ENCODE data around the gene SMAD3.

Gene SMAD3

DNA sequence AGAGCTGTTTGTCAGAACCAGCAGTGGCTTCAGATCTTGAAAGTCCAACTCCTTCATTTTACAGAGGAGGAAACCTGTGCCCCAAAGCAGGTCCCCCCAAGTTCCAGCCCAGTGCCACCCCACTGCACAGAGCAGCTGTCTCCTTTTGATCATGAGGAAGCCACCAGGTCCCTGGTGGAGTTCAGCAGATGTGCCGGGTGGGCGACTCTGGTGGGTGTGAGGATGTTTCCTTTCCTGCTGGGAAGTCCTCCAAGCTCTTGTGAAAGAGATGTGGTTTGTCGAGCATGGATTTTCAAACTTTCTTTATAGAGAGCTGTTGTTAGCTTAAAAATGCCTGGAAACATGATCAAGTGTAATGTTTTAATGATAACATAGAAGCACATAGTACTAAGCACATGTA lies 52.0 kb downstream of the SMAD3 start:
- no peak for DNase-seq (ENCODE audit: extremely low read depth, insufficient read length)
- H3K4me3 ChIP-seq (replicated peaks; ENCODE audit: low read depth, low read length) = no peak overlapping the region

DNA sequence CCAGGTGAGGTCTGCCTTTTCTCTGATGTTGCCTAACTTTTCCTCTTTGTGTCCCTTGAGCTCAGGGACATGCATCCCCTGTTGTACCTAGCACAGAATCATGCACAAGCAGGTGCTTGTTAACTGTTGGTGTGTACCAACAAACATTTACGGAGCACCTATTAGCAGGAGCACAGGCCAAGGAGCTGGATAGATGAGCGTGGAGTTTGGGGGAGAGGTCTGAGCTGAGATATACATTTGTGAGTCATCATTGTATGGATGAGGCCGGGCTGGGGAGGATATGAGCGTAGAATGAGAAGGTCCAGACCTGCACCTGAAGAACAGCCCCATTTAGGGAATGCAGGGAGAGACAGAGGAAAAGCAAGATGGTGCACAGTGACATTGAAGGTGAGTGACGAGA lies 53.4 kb downstream of the SMAD3 start:
- Histone ChIP-seq H3K27me3 (replicated peaks; ENCODE audit: control insufficient read depth, insufficient read depth, low read length) (no peaks in the 10 kb centered on the region), H3K36me3 (ENCODE audit: control insufficient read depth, insufficient read depth, low read length) (no peaks in the 10 kb centered on the region), H3K4me3 (replicated peaks; ENCODE audit: low read depth, low read length) (no peak overlapping the region)
- no peak for DNase-seq (ENCODE audit: extremely low read depth, insufficient read length)
- TF ChIP-seq, protein P1, sequence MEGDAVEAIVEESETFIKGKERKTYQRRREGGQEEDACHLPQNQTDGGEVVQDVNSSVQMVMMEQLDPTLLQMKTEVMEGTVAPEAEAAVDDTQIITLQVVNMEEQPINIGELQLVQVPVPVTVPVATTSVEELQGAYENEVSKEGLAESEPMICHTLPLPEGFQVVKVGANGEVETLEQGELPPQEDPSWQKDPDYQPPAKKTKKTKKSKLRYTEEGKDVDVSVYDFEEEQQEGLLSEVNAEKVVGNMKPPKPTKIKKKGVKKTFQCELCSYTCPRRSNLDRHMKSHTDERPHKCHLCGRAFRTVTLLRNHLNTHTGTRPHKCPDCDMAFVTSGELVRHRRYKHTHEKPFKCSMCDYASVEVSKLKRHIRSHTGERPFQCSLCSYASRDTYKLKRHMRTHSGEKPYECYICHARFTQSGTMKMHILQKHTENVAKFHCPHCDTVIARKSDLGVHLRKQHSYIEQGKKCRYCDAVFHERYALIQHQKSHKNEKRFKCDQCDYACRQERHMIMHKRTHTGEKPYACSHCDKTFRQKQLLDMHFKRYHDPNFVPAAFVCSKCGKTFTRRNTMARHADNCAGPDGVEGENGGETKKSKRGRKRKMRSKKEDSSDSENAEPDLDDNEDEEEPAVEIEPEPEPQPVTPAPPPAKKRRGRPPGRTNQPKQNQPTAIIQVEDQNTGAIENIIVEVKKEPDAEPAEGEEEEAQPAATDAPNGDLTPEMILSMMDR (IDR thresholded peaks at IDR 0.05; ENCODE audit: insufficient read depth, low read length, poor library complexity, severe bottlenecking) = no peak

More for the DNA sequence above, 52.0 kb downstream of the SMAD3 start:
- H3K36me3 ChIP-seq (ENCODE audit: control insufficient read depth, insufficient read depth, low read length) = no peaks in the 10 kb centered on the region
- H3K27me3 ChIP-seq (replicated peaks; ENCODE audit: control insufficient read depth, insufficient read depth, low read length) = no peaks in the 10 kb centered on the region
- TF ChIP-seq, protein P1 (IDR thresholded peaks at IDR 0.05; ENCODE audit: insufficient read depth, low read length, poor library complexity, severe bottlenecking) = no peak

DNA sequence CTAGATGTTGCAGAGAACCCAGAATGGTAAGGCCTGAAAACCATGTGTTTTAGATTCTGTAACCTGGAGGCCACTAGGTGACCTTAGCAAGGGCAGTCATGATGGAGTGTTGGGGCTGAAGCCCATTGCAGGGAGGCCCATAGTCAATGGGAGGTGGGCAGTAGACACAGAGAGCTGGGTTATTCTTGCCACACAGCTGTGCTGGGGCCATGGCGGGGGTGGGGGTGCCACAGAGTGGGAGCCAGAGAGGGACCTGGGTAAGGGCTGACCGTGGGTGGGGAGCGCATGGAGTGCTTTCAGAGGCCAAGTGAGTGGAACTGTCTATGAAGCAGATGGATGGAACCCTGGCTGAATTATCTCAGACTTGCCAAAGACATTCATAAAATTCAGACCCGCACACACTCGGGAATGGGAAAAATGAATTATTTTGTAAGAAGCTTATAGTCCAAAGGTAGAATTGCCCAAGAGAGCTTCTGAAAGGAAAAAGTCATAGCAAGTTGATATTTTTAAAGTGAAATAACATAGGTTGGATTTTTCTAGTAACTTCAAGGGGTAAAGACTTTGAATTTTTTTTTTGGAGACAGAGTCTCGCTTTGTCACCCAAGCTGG lies 53.9 kb downstream of the SMAD3 start:
- no peak for DNase-seq (ENCODE audit: extremely low read depth, insufficient read length)
- no peaks in the 10 kb centered on the region for H3K36me3 ChIP-seq (ENCODE audit: control insufficient read depth, insufficient read depth, low read length)
- no peaks in the 10 kb centered on the region for H3K27me3 ChIP-seq (replicated peaks; ENCODE audit: control insufficient read depth, insufficient read depth, low read length)
- no peak overlapping the region for H3K4me3 ChIP-seq (replicated peaks; ENCODE audit: low read depth, low read length)
- TF ChIP-seq, protein P1 (IDR thresholded peaks at IDR 0.05; ENCODE audit: insufficient read depth, low read length, poor library complexity, severe bottlenecking) = no peak

DNA sequence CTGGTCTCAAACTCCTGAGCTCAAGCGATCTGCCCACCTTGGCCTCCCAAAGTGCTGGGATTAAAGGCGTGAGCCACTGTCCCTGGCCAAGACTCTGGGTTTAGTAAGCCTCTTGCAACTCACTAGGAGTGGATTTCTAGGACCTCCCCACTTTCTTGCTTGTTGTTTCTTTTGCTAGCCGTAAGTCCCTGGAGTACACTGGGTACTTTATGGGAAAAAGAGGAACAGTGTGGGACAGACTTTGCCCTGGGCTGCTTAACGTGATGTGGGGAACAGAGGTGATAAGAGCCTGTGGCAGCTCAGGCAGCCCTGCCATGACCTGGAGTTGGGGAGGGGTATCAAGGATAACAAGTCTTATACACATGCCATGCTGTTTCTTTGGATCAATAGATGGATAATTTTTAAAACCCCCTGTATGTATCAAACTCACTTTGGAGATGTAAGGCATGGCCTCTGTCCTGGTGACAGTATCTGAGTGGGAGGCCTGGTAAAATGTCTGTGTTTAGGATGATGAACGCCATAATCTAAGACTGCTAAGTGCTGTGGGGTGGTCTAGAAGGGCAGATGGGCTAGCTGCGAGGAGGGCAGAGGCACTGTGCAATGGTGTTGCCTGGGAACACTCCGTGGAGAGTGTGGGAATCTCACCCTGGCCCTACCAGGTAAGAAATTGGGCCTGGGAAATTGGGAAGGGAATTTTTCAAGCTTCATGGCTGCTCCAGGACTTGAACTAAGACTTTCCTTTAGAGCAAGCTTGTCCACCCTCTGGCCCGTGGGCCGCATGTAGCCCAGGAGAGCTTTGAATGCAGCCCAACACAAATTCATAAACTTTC lies 54.8 kb downstream of the SMAD3 start:
- Histone ChIP-seq H3K4me3 (replicated peaks; ENCODE audit: low read depth, low read length) (no peak overlapping the region), H3K27me3 (replicated peaks; ENCODE audit: control insufficient read depth, insufficient read depth, low read length) (no peaks in the 10 kb centered on the region), H3K36me3 (ENCODE audit: control insufficient read depth, insufficient read depth, low read length) (no peaks in the 10 kb centered on the region; the same call in 1 of the 2 replicates)
- TF ChIP-seq, protein P1 (IDR thresholded peaks at IDR 0.05; ENCODE audit: insufficient read depth, low read length, poor library complexity, severe bottlenecking) = no peak
- no peak for DNase-seq (ENCODE audit: extremely low read depth, insufficient read length)

DNA sequence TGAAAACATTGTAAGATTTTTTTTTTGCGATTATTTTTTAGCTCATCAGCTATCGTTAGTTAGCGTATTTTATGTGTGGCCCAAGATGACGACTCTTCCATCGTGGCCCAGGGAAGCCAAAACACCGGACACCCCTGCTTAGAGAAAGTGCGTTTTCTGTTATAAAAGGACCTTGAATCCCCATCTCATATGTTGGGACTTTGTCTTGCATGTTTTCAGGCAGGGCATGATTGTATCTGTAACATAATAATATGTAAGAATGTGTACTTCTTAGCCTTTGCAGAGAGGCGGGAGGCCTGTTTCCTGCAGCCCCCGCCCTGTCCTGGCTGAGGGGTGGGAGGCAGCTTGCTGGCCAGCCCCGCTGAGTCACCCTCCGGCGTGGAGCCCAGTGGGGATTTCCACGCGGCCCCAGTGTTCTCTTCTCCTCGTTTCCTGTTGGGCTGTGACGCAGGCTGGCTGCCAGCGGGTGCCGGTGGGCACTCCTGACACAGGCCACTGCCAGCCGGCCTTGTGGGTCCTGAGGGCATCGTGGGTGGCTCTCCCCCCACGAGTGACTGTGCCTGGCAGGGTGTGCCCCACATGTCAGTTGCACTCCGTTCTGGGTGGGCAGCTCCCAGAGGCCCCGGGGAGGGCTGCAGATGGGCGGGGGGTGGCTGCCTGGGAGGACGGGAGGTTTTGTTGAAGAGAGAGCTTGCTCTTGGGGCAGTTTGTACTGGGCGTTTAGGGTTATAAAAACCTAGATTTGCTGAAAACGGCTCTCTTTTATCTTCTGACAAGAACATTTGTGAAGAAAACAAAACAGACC lies 55.6 kb downstream of the SMAD3 start:
- peak overlapping the region; percentile 45 for H3K4me3 ChIP-seq (replicated peaks; ENCODE audit: low read depth, low read length)
- no peaks in the 10 kb centered on the region; the same call in 1 of the 2 replicates for H3K36me3 ChIP-seq (ENCODE audit: control insufficient read depth, insufficient read depth, low read length)
- DNase-seq (ENCODE audit: extremely low read depth, insufficient read length) = peak; percentile 83
- H3K27me3 ChIP-seq (replicated peaks; ENCODE audit: control insufficient read depth, insufficient read depth, low read length) = no peaks in the 10 kb centered on the region
- TF ChIP-seq, protein P1 (IDR thresholded peaks at IDR 0.05; ENCODE audit: insufficient read depth, low read length, poor library complexity, severe bottlenecking) = no peak

Measured in GM06990 (cell line).